HG03354 (cell line): ENCODE data around the gene SVIL.
"Not testable (repeated sequence)": the region's sequence is repeated elsewhere in the genome, so short reads cannot be mapped to it uniquely, and the experiment has no call there.

Experiments
- ATAC-seq: cut with Tn5 transposase; IDR thresholded peaks from one replicate; pipeline ENCODE4 v1.9.1; 2021; ENCODE audit warnings: mild to moderate bottlenecking; ENCODE audit not compliant: unreplicated experiment, poor library complexity, severe bottlenecking

The SVIL gene

DNA sequence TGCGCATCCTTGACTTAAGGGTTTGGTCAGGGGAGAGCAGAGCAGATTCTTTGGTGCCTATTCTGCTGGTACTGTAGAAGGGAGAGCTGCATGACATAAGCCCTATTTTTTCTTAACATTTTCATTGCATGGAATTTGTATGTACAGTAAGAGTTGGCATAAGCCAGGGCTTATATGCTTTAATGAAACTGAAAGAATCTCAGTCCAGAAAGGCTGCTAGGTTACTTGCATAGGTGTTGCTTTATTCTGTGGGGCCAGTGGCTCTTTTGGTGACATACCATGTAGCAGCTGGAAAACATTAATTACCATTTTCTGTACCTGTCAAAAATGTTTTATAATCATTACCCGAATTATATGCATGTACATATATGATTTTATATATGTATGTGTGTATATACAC, 193.8 kb downstream of the SVIL start:
- no peak for ATAC-seq

DNA sequence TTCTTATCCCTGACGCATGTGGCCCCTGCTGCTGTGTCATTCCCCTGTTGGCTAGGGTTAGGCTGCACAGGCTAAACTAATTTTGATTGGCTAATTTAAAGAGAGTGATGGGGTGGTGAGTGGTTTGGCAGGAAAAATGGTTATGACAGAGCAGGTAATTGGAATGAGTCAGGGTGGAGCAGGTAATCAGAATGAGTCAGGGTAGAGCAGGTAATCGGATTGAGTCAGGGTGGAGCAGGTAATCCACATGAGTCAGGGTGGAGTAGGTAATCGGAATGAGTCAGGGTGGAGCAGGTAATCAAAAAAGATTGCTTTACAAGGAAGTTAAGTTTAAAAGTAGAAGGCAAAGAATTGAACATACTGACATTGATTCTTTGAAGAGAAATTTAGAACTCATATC, 195.8 kb downstream of the SVIL start:
- ATAC-seq = not testable (repeated sequence)

GRCh38 chr10:29438271-29438670, 196.5 kb downstream of the SVIL start:
- ATAC-seq = no peak

- ATAC-seq = no peak
These were observed 196.9 kb downstream of the SVIL start for GRCh38 chr10:29437871-29438270.

GRCh38 chr10:29435809-29436501, 198.8 kb downstream of the SVIL start:
- ATAC-seq = no peak

- ATAC-seq = no peak
These were observed 200.7 kb downstream of the SVIL start for GRCh38 chr10:29434111-29434510.

- no peak for ATAC-seq
These were observed 203.1 kb downstream of the SVIL start for GRCh38 chr10:29431711-29432110.

GRCh38 chr10:29430101-29430500, 204.7 kb downstream of the SVIL start:
- ATAC-seq = no peak

DNA sequence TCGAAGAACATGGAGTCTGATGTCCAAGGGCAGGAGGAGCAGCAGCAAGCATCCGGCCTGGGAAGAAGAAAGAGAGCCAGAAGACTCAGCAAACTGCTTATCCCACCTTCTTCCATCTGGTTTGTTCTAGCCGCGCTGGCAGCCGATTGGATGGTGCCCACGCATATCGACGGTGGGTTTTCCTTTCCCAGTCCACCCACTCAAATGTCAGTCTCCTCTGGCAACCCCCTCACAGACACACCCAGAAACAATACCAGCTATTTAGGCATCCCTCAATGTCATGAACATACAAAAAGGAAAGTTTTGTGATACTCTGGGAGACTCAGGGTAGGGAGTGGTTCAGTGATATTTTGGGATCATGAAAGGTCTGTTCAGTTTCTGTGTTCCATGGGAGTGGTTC, 206.3 kb downstream of the SVIL start:
- ATAC-seq = no peak

- no peak for ATAC-seq
These were observed 207.1 kb downstream of the SVIL start for GRCh38 chr10:29427667-29428066.

- no peak for ATAC-seq
These were observed 208.4 kb downstream of the SVIL start for GRCh38 chr10:29426420-29426819.

DNA sequence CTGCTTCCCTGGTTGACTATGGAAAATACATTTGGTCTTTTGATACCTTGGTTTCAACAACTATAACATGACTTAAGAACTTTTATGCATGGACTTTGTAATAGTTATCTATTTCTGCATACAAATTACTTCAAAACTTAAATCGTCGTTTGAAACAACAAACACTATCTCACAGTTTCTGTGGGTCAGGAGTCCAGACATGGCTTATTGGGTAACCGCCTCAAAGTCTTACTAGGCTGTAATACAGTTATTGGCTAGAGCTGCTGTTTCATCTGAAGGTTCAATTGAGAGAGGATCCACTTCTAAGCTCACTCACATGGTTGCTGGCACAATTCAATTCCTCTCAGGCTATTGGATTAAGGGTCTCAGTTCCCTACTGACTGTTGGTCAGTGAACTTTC, 210.8 kb downstream of the SVIL start:
- no peak for ATAC-seq

GRCh38 chr10:29420744-29421143, 214.0 kb downstream of the SVIL start:
- ATAC-seq = no peak

DNA sequence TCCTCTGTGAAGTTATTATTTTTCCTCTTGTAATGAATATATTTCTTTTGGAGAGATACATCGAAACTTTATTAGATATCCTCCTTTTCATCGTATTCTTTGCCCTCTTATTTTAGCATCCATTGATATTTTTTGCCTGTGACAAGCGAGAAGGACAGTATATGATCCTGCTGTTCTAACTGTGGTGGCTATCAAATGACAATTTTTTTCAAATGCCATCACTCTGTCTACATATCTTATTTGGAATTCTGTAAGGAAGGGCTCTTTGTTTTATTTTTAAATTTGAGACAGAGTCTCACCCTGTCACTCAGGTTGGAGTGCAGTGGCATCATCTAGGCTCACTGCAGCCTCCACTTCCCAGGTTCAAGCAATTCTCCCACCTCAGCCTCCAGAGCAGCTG, 217.4 kb downstream of the SVIL start:
- ATAC-seq = no peak

DNA sequence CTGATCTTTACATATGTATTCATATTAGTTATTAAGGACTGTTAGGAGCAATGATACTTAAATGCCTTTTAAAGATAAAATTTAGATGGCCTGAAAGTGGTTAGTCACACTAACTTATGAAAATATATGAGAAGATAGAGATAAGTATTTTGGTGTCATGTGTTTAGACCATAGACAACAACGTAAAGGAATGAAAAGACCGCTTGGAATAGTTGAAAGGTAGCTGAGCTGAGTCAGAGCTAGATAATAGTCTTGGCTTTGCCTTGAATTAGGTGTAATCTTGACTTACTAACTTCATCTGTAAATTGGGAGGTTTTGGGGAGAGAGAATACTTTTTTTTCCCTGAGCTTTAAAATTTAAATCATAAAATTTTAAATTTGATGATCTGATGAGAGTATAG, 218.9 kb downstream of the SVIL start:
- ATAC-seq = no peak

DNA sequence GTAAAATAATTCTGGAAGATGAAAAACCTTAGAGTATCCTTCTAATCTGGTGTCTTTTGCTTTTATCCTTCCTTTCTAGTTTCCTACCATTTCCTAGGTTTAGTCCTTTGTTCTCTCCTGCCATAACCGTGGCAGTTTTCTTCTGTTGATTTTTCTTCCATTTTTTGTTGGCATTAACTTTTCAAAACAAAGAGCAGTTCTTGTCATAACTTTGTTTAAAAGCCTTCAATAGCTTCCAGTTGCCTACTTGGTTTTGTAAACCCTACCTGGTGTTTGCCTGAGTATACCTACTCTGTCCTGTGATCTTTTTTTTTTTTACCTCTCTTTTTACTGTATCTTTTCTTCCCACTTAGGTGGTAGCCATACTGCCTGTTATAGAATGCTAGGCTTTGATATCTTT, 220.3 kb downstream of the SVIL start:
- ATAC-seq = no peak

GRCh38 chr10:29412485-29412884, 222.3 kb downstream of the SVIL start:
- no peak for ATAC-seq

DNA sequence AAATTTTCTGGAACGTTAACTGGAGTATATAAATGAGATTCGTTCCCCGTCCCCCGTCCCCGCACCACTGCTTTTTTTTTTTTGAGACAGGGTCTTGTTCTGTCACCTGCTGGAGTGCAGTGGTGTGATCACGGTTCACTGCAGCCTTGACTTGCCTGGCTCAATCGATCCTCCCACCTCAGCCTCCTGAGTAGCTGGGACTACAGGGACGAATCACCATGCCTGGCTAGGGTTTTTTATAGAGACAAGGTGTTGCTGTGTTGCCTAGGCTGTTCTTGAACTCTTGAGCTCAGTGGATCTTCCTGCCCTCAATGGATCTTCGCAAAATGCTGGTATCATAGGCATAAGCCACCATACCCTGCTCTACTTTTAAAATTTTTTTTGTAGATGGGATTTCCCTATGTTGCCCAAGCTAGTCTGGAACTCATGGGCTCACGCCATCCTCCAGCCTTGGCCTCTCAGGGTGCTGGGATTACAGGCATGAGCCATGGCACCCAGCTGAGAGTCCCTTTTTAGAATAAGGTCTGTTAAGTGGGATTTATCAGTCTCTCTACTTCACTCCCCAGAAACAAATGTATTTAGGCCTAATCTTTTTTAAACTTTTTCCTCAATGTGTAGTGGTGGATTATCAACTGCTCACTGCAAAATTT, 223.0 kb downstream of the SVIL start:
- no peak for ATAC-seq

GRCh38 chr10:29409241-29410054, 225.3 kb downstream of the SVIL start:
- peak; percentile 66 for ATAC-seq

GRCh38 chr10:29408847-29409240, 225.9 kb downstream of the SVIL start:
- peak; percentile 4 for ATAC-seq
